DMS114 treated with DMSO at 0.1 percent for 48 hours (cell line): ENCODE measurements around the gene HTRA1.

Experiments used
- DNase-seq: peaks from one replicate; lab custom pipeline; 2025; ENCODE audit not compliant: unreplicated experiment; lab: John Stamatoyannopoulos, UW

Gene HTRA1

GRCh38 chr10:122494173-122494820, 32.9 kb downstream of the HTRA1 start:
- no peak for DNase-seq

GRCh38 chr10:122494833-122495232, 33.5 kb downstream of the HTRA1 start:
- DNase-seq: no peak

- DNase-seq: no peak
Observed at GRCh38 chr10:122495406-122496340, 34.3 kb downstream of the HTRA1 start.

- DNase-seq: no peak
Observed at GRCh38 chr10:122497241-122497640, 35.9 kb downstream of the HTRA1 start.

- no peak for DNase-seq
Observed at GRCh38 chr10:122498521-122498920, 37.2 kb downstream of the HTRA1 start.

GRCh38 chr10:122499012-122499411, 37.7 kb downstream of the HTRA1 start:
- no peak for DNase-seq

GRCh38 chr10:122499491-122499941, 38.2 kb downstream of the HTRA1 start:
- DNase-seq: no peak

- DNase-seq: no peak
Observed at GRCh38 chr10:122500194-122500593, 38.8 kb downstream of the HTRA1 start.

GRCh38 chr10:122500726-122501125, 39.4 kb downstream of the HTRA1 start:
- no peak for DNase-seq

GRCh38 chr10:122503012-122503411, 41.7 kb downstream of the HTRA1 start:
- no peak for DNase-seq

GRCh38 chr10:122503886-122504609, 42.7 kb downstream of the HTRA1 start:
- DNase-seq: no peak

- DNase-seq: no peak
Observed at GRCh38 chr10:122504610-122504950, 43.2 kb downstream of the HTRA1 start.

- DNase-seq: no peak
Observed at GRCh38 chr10:122505011-122505410, 43.7 kb downstream of the HTRA1 start.

- DNase-seq: no peak
Observed at GRCh38 chr10:122505885-122506645, 44.7 kb downstream of the HTRA1 start.

GRCh38 chr10:122507616-122508015, 46.3 kb downstream of the HTRA1 start:
- DNase-seq: no peak

- no peak for DNase-seq
Observed at GRCh38 chr10:122508021-122508420, 46.7 kb downstream of the HTRA1 start.

GRCh38 chr10:122509323-122509722, 48.0 kb downstream of the HTRA1 start:
- no peak for DNase-seq

GRCh38 chr10:122510326-122510725, 49.0 kb downstream of the HTRA1 start:
- no peak for DNase-seq

GRCh38 chr10:122510736-122511135, 49.4 kb downstream of the HTRA1 start:
- no peak for DNase-seq

- no peak for DNase-seq
Observed at GRCh38 chr10:122513053-122513452, 51.7 kb downstream of the HTRA1 start.
